AG04450 (cell line): ENCODE data around the gene NR2E1. TPM values are rescaled to one million over a fixed set of nuclear protein-coding genes. Genes with fewer than 3 reads are reported as not detected.

Experiments used
- CTCF ChIA-PET: fragments of 300-600, 350-600 bp; formaldehyde crosslinking; extraction: SDS; loops from one replicate; lab custom pipeline; 2022; ENCODE audit warnings: antibody characterized with exemption, inconsistent platforms; lab: Charles Lee
- POLR2A ChIA-PET: fragments of 350-600 bp; formaldehyde crosslinking; extraction: SDS; loops from one replicate; lab custom pipeline; 2021; ENCODE audit warnings: antibody characterized with exemption, inconsistent platforms; lab: Yijun Ruan, JAX
- DNase-seq: peaks from one replicate; pipeline ENCODE4 v3.0.0-alpha.2; 2011; ENCODE audit warnings: low read depth, low spot score
- H3K27ac ChIP-seq: one replicate; pipeline ENCODE4 v1.5.1; 2012; ENCODE audit warnings: low read depth, low read length, control low read depth
- H3K27me3 ChIP-seq: one replicate; pipeline ENCODE4 v1.6.0; 2012; ENCODE audit warnings: low read length; ENCODE audit not compliant: control insufficient read depth, insufficient read depth
- H3K4me3 ChIP-seq: 2 replicates; pipeline ENCODE4 v1.5.1; 2011; ENCODE audit warnings: mild to moderate bottlenecking, low read depth, low read length, control low read depth
- H3K9me3 ChIP-seq: 2 replicates; pipeline ENCODE4 v1.5.1; 2012; ENCODE audit warnings: low read length; ENCODE audit not compliant: control insufficient read depth, insufficient read depth
- CTCF ChIP-seq: IDR thresholded peaks from 2 replicates; pipeline ENCODE4 v1.5.1; 2011; ENCODE audit warnings: low read depth, low read length, control low read depth, inconsistent platforms
- polyA plus RNA-seq: library from polyadenylated mRNA; depleted of rRNA; stranded (reverse); fragments of >200 nt; gene quantifications from 2 replicates; pipeline ENCODE4 v1.2.3, GENCODE V29; 2011

Gene NR2E1
- polyA plus RNA-seq, 1 experiment, result not detected

GRCh38 chr6:108168501-108169463 lies 3.0 kb downstream of the NR2E1 start:
- ChIA-PET CTCF (interaction anchor here (1.0 kb wide), 1 partner anchor 188 kb away, joined by 4 read pairs; no protein-coding TSS in a partner anchor), POLR2A (no interaction called here)
- H3K27me3 ChIP-seq, result peaks cover 92% of the 10 kb centered on the region

GRCh38 chr6:108169464-108170331 lies 3.9 kb downstream of the NR2E1 start:
- Histone ChIP-seq H3K9me3 (peaks cover 11% of the 10 kb centered on the region; the same call in 1 of the 2 replicates), H3K4me3 (no peak overlapping the region), H3K27me3 (peaks cover 92% of the 10 kb centered on the region), H3K27ac (no peak overlapping the region)
- ChIA-PET CTCF (interaction anchor here (1.0 kb wide), 1 partner anchor 189 kb away, joined by 4 read pairs; no protein-coding TSS in a partner anchor), POLR2A (no interaction called here)
- TF ChIP-seq CTCF, result no peak
- DNase-seq, result no peak

More at GRCh38 chr6:108168501-108169463, 3.0 kb downstream of the NR2E1 start:
- Histone ChIP-seq H3K27ac (no peak overlapping the region), H3K4me3 (no peak overlapping the region), H3K9me3 (peaks cover 7% of the 10 kb centered on the region; the same call in 1 of the 2 replicates)
- no peak for DNase-seq
- peak; percentile 24; the same call in 1 of the 2 replicates for TF ChIP-seq CTCF

GRCh38 chr6:108170332-108171290 lies 4.8 kb downstream of the NR2E1 start:
- TF ChIP-seq CTCF, result no peak
- no peak for DNase-seq
- ChIA-PET POLR2A (no interaction called here), CTCF (no interaction called here)
- Histone ChIP-seq H3K9me3 (peaks cover 18% of the 10 kb centered on the region; the same call in 1 of the 2 replicates), H3K27me3 (peaks cover 92% of the 10 kb centered on the region), H3K4me3 (no peak overlapping the region), H3K27ac (no peak overlapping the region)

- peaks cover 92% of the 10 kb centered on the region for H3K27me3 ChIP-seq
- CTCF ChIA-PET, result interaction anchor here (1.5 kb wide), 1 partner anchor 321 kb away, joined by 5 read pairs; no protein-coding TSS in a partner anchor
- TF ChIP-seq CTCF, result no peak
- POLR2A ChIA-PET, result no interaction called here
- no peak overlapping the region for H3K27ac ChIP-seq
- DNase-seq, result no peak
- no peak overlapping the region for H3K4me3 ChIP-seq
- peaks cover 21% of the 10 kb centered on the region; the same call in 1 of the 2 replicates for H3K9me3 ChIP-seq
These were observed 5.6 kb downstream of the NR2E1 start for GRCh38 chr6:108171291-108171917.
